ENCODE measurements around the gene OSMR. TPM values are rescaled to one million over a fixed set of nuclear protein-coding genes. Genes with fewer than 3 reads are reported as not detected.
A peak's percentile ranks its signal among the peaks of the same experiment; 100 is the strongest.

Gene OSMR
- total and polyA plus RNA-seq, 2 experiments from 2014 or later = 1.5 to 2.6 TPM

- peaks cover 7% of the 10 kb centered on the region; the same call in 2 of the 3 replicates for H3K4me1 Mint-ChIP-seq
- Histone ChIP-seq H3K36me3 (ENCODE audit: insufficient read depth) (no peaks in the 10 kb centered on the region), H2AFZ (peak overlapping the region; percentile 86; the same call in 1 of the 2 replicates), H3K4me3 (no peak overlapping the region), H3K9me2 (ENCODE audit: insufficient read depth) (no peaks in the 10 kb centered on the region), H3K79me2 (replicated peaks; ENCODE audit: insufficient read depth) (no peaks in the 10 kb centered on the region), H3K27ac (ENCODE audit: low read depth) (no peak overlapping the region), H4K20me1 (replicated peaks; ENCODE audit: insufficient read depth) (no peaks in the 10 kb centered on the region), H3K4me1 (ENCODE audit: insufficient read depth) (no peaks in the 10 kb centered on the region), H3K27me3 (ENCODE audit: insufficient read depth) (peaks cover 4% of the 10 kb centered on the region; the same call in 1 of the 2 replicates), H3K4me2 (no peak overlapping the region), H3F3A (replicated peaks; ENCODE audit: low read depth) (no peaks in the 10 kb centered on the region)
- TF ChIP-seq ZNF114 (CRISPR knock-in tag; IDR thresholded peaks at IDR 0.05) (no peak), EZH2 (IDR thresholded peaks at IDR 0.05; ENCODE audit: low read depth, unreplicated experiment) (no peak), ZNF331 (CRISPR knock-in tag; IDR thresholded peaks at IDR 0.05; ENCODE audit: low read depth) (no peak), EZH2phosphoT487 (IDR thresholded peaks at IDR 0.05; ENCODE audit: unreplicated experiment) (no peak), STAT1 (IDR thresholded peaks at IDR 0.05; ENCODE audit: unreplicated experiment) (no peak), CREB1 (CRISPR knock-in tag; IDR thresholded peaks at IDR 0.05; ENCODE audit: low read depth) (no peak), ETS1 (IDR thresholded peaks at IDR 0.05) (no peak), CTCF (conservative IDR thresholded peaks at IDR 0.05; ENCODE audit: low read depth in 2 of 2) (no peak), REST (IDR thresholded peaks at IDR 0.05; ENCODE audit: unreplicated experiment) (no peak), ZNF462 (CRISPR knock-in tag; IDR thresholded peaks at IDR 0.05) (no peak), POLR2AphosphoS5 (IDR thresholded peaks at IDR 0.05; ENCODE audit: low read depth) (no peak)
- DNase-seq (ENCODE audit: low spot score) (no peak), ATAC-seq (peak; percentile 51)
- no peaks in the 10 kb centered on the region for H3K36me3 Mint-ChIP-seq (ENCODE audit: low read depth)
- H3K27me3 Mint-ChIP-seq (ENCODE audit: insufficient read depth, low read depth, poor library complexity) = peaks cover 5% of the 10 kb centered on the region
- H3K27ac Mint-ChIP-seq = no peak overlapping the region; the same call in 1 of the 2 replicates
- H3K4me3 Mint-ChIP-seq = no peak overlapping the region
- H3K9me3 Mint-ChIP-seq = peaks cover 9% of the 10 kb centered on the region; the same call in 1 of the 3 replicates
Measured at GRCh38 chr5:38808666-38809343, 37.0 kb upstream of the OSMR start.

Data from GM23338 (cell line).